Omental fat pad (tissue), 4 donors: ENCODE data around the gene PAK5. TPM values are rescaled to one million over a fixed set of nuclear protein-coding genes. Genes with fewer than 3 reads are reported as not detected.

Experiments used
- ATAC-seq: fragments of 150-250 bp; one replicate; pipeline ENCODE4 v1.9.1; 2016; ENCODE audit warnings: mild to moderate bottlenecking, moderate library complexity; ENCODE audit not compliant: low FRiP score
- DNase-seq: peaks from one replicate; pipeline ENCODE4 v3.0.0-alpha.2; 2019; ENCODE audit warnings: low spot score
- total RNA-seq, 4 donors: library from RNA; depleted of rRNA; stranded (reverse); fragments of >200 nt; gene quantifications; one replicate each; pipeline ENCODE4 v1.1.0, GENCODE V29; 2016
- TF ChIP-seq, protein P1 (sequence below), 3 donors: fragments of 450-650 bp; IDR thresholded peaks; one replicate each; pipeline ENCODE4 v1.5.1; 2016 to 2017; ENCODE audit warnings: antibody characterized with exemption in 3 of 3, mild to moderate bottlenecking in 3 of 3, moderate library complexity in 2 of 3

PAK5 gene
- total RNA-seq, 4 donors from 2014 or later: not detected

DNA sequence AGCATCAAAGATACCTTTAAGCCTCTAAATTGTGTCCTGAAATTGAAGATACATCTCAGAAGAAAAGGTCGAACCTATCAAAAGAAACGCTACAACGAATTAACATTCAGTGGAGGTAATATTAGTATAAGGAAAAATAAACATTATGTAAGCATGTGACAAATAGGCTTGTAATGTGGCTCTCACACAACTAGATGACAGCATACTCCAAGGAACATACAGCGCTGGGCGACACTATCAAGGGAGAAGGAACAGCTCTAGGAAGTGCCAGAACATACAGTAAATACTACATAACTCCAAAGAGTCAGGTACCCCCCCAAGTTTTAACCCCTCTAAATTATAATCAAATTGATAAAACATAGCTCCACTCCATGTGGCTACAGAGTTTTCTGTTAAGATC is 220.9 kb downstream of the PAK5 start:
- ATAC-seq (no peak), DNase-seq (no peak)
- TF ChIP-seq, protein P1, sequence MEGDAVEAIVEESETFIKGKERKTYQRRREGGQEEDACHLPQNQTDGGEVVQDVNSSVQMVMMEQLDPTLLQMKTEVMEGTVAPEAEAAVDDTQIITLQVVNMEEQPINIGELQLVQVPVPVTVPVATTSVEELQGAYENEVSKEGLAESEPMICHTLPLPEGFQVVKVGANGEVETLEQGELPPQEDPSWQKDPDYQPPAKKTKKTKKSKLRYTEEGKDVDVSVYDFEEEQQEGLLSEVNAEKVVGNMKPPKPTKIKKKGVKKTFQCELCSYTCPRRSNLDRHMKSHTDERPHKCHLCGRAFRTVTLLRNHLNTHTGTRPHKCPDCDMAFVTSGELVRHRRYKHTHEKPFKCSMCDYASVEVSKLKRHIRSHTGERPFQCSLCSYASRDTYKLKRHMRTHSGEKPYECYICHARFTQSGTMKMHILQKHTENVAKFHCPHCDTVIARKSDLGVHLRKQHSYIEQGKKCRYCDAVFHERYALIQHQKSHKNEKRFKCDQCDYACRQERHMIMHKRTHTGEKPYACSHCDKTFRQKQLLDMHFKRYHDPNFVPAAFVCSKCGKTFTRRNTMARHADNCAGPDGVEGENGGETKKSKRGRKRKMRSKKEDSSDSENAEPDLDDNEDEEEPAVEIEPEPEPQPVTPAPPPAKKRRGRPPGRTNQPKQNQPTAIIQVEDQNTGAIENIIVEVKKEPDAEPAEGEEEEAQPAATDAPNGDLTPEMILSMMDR (IDR thresholded peaks at IDR 0.05): no peak

DNA sequence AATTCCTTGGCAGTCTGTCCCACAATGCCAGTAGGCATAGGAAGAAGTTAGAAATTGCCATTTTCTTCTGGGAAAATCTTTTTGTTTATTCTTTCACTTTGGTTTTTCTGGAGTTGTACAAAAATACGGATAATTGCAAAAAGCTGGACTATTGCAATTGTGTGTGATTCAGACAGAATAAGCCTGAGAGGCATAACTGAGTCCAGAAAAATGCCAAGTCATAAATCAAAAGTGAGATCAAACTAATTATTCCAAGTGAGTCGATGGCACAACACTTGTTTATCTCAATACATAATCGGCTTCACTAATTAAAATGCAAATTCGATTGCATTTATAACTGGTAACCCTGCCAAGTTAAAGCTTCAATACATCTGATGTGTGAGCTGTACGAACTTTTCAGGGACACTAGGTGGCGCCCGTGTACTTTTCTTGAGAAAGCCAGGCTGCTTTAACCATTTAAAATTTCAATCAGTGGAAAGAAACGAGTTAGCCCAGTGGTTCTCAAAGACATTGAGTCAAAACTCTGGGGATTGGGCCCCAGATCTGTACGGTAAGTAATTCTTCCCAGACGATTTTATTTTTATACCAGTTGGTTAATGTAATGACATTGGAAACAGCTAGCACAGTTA is 221.9 kb downstream of the PAK5 start:
- no peak for ATAC-seq
- DNase-seq: peak; percentile 26
- TF ChIP-seq, protein P1 (IDR thresholded peaks at IDR 0.05): peak in 1 of 3 donors; percentile 48

DNA sequence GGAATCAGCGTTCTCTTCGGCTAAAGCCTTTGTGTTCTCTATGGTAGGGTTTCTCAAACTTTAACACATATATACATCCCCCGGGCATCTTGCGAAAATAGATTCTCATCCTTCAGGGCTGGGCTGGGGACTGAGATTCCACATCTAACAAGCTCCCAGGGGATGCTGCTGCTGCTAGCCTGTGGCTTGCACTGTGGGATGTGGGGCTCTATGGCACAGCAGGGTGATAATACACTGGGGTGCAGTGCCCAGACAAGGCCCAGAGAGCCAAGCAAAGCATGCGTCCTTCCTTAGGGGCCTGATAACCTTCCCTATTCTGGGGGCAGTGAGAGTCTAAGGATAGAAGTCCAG is 222.4 kb downstream of the PAK5 start:
- TF ChIP-seq, protein P1 (IDR thresholded peaks at IDR 0.05): no peak
- no peak for ATAC-seq
- no peak for DNase-seq

DNA sequence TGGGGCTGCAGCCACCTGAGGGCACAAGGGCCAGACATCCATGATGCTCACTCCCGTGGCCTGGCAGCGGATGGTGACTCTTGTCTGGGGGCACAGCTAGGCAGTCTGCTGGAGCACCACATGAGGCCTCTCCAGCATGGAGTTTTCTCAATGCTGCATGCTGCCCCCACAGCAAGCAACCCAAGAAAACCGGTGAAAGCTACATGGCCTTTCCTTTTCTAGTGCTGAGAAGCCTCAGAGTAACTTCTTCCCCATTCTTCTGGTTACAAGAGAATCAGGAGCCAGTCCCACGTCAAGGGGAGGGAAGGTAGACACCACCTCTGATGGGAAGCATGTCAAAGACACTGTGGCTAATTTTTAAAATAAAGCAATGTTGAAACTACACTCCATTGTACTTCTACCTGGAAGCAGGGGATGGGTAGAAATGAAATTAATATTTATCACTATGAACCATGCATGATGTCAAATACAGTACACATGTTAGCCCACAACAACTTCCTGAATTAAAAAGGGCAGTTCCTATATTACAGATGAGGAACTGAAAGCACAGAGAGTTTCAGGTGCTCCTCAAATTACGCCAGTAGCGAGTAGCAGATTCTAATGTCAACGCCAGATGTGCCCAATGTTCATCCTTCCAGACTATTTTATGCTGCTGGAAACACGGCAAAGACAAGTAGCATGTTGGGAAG is 223.0 kb downstream of the PAK5 start:
- DNase-seq (no peak), ATAC-seq (no peak)
- TF ChIP-seq, protein P1 (IDR thresholded peaks at IDR 0.05): no peak

DNA sequence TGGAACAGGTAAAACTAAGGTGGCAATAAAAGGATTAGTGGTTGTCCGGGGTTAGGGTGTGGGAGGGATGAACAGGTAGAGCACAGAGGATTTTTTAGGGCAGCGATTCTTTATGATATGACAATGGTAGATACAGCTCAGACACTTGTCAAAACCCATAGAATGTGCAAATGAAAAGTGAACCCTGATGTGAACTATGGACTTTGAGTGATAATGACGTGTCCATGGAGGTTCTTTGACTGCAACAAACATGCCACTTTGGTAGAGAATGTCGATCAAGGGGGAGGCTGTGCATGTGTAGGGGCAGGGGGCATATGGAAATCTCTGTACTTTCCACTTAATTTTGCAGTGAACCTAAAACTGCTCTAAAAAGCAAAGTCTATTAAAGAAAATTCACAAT is 223.8 kb downstream of the PAK5 start:
- TF ChIP-seq, protein P1 (IDR thresholded peaks at IDR 0.05): no peak
- no peak for ATAC-seq
- no peak for DNase-seq

DNA sequence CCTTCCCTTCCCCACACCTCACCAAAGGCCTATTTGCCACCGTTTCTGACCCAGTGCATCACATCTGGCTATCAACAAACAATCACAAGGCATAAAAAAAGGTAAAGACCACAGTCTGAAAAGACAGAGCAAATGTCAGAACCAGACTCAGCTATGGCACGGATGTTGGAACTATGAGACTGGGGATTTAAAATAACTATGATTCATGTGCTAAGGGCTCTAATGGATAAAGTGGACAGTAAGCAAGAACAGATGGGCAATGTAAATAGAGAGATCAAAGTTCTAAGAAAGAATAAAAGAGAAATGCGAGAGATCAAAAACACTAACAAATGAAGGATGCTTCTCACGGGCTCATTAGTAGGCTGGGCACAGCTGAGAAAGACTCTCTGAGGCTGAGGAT is 225.0 kb downstream of the PAK5 start:
- no peak for DNase-seq
- ATAC-seq: no peak
- TF ChIP-seq, protein P1 (IDR thresholded peaks at IDR 0.05): no peak

DNA sequence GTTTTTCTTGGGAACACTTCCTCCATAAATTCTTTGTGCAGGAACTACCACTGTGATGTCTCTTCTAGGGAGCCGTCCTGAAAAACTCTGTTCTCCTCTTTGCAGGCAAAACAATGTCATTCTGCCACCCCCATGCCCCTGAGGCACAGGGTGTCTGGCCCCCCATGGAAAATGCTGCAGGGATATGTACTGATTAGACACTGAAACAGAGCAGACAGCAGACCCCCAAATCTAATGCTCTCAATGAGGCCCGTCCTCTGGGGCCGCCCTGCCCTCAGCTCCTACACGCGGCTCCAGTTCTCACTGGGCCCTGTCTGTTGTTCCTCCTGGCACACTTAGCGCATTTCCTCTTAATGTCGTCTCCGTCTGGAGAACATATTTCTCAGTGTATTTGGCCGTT is 227.0 kb downstream of the PAK5 start:
- TF ChIP-seq, protein P1 (IDR thresholded peaks at IDR 0.05): no peak
- no peak for DNase-seq
- no peak for ATAC-seq
